Measurements from ENCODE around the gene BCAS3. TPM values are rescaled to one million over a fixed set of nuclear protein-coding genes. Genes with fewer than 3 reads are reported as not detected.

The BCAS3 gene
- total RNA-seq, 2 experiments from 2014 or later, result 13.4 to 14.5 TPM

DNA sequence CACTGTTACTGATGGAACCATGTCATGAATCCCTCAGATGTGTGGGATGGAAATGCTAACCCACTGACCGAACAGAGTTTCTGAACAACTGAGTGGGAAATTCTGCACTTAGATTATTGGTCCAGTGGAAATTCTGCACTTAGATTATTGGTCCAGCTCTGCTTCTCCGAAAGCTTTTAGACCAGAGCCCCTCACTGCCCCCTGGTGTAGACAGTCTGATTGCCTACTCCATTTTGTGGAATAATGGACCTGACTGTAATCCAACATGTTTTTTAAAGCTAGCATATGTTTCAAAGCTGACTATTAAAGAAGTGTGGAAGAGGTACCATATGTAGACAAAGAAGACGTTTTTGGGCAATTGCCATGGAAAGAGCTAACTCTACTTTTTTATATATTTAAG lies 671.7 kb downstream of the BCAS3 start:
- intact Hi-C loops (cut with micrococcal nuclease; ENCODE audit: unreplicated experiment), result no loop called here

DNA sequence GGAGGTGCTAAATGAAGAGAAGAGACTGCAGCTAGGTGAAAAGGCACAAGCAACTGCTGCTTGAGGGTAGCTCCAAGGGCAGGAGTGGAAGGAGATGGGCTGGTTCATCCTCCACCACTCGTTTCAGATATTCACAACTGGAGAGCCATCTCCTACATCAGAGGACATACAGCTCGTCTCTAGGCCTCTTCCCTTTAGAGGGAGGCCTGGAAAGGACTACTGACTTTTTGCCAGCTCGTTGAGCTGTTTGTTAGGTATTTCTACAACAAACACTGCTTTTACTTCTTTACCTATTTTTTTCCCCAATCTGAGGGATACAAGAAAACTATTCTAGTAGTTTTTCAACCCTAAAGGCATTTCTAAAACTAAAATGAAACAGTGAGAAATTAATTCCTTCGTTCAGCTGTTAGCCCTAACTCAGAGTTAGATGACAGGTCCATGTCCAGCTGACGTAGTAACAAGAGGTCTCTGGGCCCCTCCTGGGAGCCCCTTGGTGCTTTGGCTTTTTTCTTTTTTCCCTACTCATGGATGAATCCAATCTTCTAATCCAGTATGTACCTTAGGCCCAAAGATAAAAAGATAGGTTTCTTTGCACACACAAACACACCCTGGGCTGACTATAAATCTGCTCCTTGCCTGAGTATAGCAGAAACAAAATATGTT lies 674.2 kb downstream of the BCAS3 start:
- Histone ChIP-seq H4K20me1 (ENCODE audit: insufficient read depth, low read length) (no peaks in the 10 kb centered on the region), H3K4me1 (ENCODE audit: insufficient read depth, low read length, poor library complexity, severe bottlenecking) (no peaks in the 10 kb centered on the region), H3K9me3 (ENCODE audit: low read length) (no peaks in the 10 kb centered on the region), H3K9me2 (ENCODE audit: insufficient read depth, low read length) (no peaks in the 10 kb centered on the region), H3K4me3 (ENCODE audit: low read depth, low read length, poor library complexity, severe bottlenecking) (no peak overlapping the region), H3K4me2 (ENCODE audit: low read length) (no peak overlapping the region), H2AFZ (ENCODE audit: low read length) (no peak overlapping the region), H3K36me3 (ENCODE audit: insufficient read depth, low read length) (no peaks in the 10 kb centered on the region), H3K27ac (ENCODE audit: low read depth, low read length, poor library complexity, severe bottlenecking) (no peak overlapping the region), H3K79me2 (ENCODE audit: insufficient read depth, low read depth, low read length) (peaks cover 6% of the 10 kb centered on the region; the same call in 1 of the 2 replicates)
- ChIA-PET CTCF (ENCODE audit: unreplicated experiment) (no interaction called here), POLR2A (no interaction called here)
- TF ChIP-seq, protein P1, sequence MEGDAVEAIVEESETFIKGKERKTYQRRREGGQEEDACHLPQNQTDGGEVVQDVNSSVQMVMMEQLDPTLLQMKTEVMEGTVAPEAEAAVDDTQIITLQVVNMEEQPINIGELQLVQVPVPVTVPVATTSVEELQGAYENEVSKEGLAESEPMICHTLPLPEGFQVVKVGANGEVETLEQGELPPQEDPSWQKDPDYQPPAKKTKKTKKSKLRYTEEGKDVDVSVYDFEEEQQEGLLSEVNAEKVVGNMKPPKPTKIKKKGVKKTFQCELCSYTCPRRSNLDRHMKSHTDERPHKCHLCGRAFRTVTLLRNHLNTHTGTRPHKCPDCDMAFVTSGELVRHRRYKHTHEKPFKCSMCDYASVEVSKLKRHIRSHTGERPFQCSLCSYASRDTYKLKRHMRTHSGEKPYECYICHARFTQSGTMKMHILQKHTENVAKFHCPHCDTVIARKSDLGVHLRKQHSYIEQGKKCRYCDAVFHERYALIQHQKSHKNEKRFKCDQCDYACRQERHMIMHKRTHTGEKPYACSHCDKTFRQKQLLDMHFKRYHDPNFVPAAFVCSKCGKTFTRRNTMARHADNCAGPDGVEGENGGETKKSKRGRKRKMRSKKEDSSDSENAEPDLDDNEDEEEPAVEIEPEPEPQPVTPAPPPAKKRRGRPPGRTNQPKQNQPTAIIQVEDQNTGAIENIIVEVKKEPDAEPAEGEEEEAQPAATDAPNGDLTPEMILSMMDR (conservative IDR thresholded peaks at IDR 0.05; ENCODE audit: low read length), result no peak
- TF ChIP-seq EZH2phosphoT487 (IDR thresholded peaks at IDR 0.05; ENCODE audit: borderline replicate concordance, low read depth, low read length), result no peak
- DNase-seq (ENCODE audit: low spot score), result no peak
- intact Hi-C loops (cut with micrococcal nuclease; ENCODE audit: unreplicated experiment), result no loop called here
- BruUV-seq (replicated peaks), result no TSS peak

More for the DNA sequence above, 671.7 kb downstream of the BCAS3 start:
- TF ChIP-seq, protein P1 (conservative IDR thresholded peaks at IDR 0.05; ENCODE audit: low read length), result peak; percentile 37; the same call in 1 of the 2 replicates
- no peak for TF ChIP-seq EZH2phosphoT487 (IDR thresholded peaks at IDR 0.05; ENCODE audit: borderline replicate concordance, low read depth, low read length)
- H3K9me3 ChIP-seq (ENCODE audit: low read length), result no peaks in the 10 kb centered on the region
- no peaks in the 10 kb centered on the region for H3K36me3 ChIP-seq (ENCODE audit: insufficient read depth, low read length)
- no TSS peak for BruUV-seq (replicated peaks)
- no peaks in the 10 kb centered on the region for H4K20me1 ChIP-seq (ENCODE audit: insufficient read depth, low read length)
- DNase-seq (ENCODE audit: low spot score), result no peak
- no peaks in the 10 kb centered on the region for H3K9me2 ChIP-seq (ENCODE audit: insufficient read depth, low read length)
- no peaks in the 10 kb centered on the region for H3K79me2 ChIP-seq (ENCODE audit: insufficient read depth, low read depth, low read length)
- H2AFZ ChIP-seq (ENCODE audit: low read length), result no peak overlapping the region
- CTCF ChIA-PET (ENCODE audit: unreplicated experiment), result interaction anchor here (1.1 kb wide), 1 partner anchor 15 kb away, joined by 3 read pairs; no protein-coding TSS in a partner anchor
- H3K4me1 ChIP-seq (ENCODE audit: insufficient read depth, low read length, poor library complexity, severe bottlenecking), result no peaks in the 10 kb centered on the region
- H3K4me3 ChIP-seq (ENCODE audit: low read depth, low read length, poor library complexity, severe bottlenecking), result no peak overlapping the region
- no peak overlapping the region for H3K4me2 ChIP-seq (ENCODE audit: low read length)
- POLR2A ChIA-PET, result no interaction called here
- no peak overlapping the region for H3K27ac ChIP-seq (ENCODE audit: low read depth, low read length, poor library complexity, severe bottlenecking)

DNA sequence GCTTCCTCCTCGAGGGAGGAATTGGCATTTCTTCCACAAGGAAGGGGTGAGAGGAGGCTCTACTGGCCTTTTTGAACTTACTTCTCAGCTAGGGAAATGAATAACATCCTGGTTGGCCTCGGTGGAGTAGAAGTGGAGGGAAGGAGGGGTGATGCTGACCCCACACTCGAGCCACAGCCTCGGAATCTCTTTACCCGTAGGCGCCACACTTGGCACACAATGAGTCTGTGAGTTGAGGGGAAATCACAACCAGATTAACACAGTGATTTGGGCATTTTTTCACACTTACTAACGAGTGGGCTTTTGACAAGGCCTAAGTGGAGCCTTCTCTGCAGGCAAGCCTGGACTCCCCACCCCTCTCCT lies 674.7 kb downstream of the BCAS3 start:
- H2AFZ ChIP-seq (ENCODE audit: low read length), result no peak overlapping the region
- H3K79me2 ChIP-seq (ENCODE audit: insufficient read depth, low read depth, low read length), result peaks cover 6% of the 10 kb centered on the region; the same call in 1 of the 2 replicates
- no peaks in the 10 kb centered on the region for H3K4me1 ChIP-seq (ENCODE audit: insufficient read depth, low read length, poor library complexity, severe bottlenecking)
- H3K9me2 ChIP-seq (ENCODE audit: insufficient read depth, low read length), result no peaks in the 10 kb centered on the region
- H3K27ac ChIP-seq (ENCODE audit: low read depth, low read length, poor library complexity, severe bottlenecking), result no peak overlapping the region
- no peaks in the 10 kb centered on the region for H3K36me3 ChIP-seq (ENCODE audit: insufficient read depth, low read length)
- ChIA-PET POLR2A (no interaction called here), CTCF (ENCODE audit: unreplicated experiment) (no interaction called here)
- TF ChIP-seq, protein P1 (conservative IDR thresholded peaks at IDR 0.05; ENCODE audit: low read length), result no peak
- no peak for TF ChIP-seq EZH2phosphoT487 (IDR thresholded peaks at IDR 0.05; ENCODE audit: borderline replicate concordance, low read depth, low read length)
- H3K4me2 ChIP-seq (ENCODE audit: low read length), result no peak overlapping the region
- H4K20me1 ChIP-seq (ENCODE audit: insufficient read depth, low read length), result no peaks in the 10 kb centered on the region
- H3K4me3 ChIP-seq (ENCODE audit: low read depth, low read length, poor library complexity, severe bottlenecking), result no peak overlapping the region
- intact Hi-C loops (cut with micrococcal nuclease; ENCODE audit: unreplicated experiment), result no loop called here
- no TSS peak for BruUV-seq (replicated peaks)
- H3K9me3 ChIP-seq (ENCODE audit: low read length), result no peaks in the 10 kb centered on the region
- no peak for DNase-seq (ENCODE audit: low spot score)
